Measurements from ENCODE around the gene KRT8.
A peak's percentile ranks its signal among the peaks of the same experiment; 100 is the strongest.

The KRT8 gene

GRCh38 chr12:52925717-52926595 lies 21.1 kb upstream of the KRT8 start:
- peak; percentile 65 for DNase-seq

DNA sequence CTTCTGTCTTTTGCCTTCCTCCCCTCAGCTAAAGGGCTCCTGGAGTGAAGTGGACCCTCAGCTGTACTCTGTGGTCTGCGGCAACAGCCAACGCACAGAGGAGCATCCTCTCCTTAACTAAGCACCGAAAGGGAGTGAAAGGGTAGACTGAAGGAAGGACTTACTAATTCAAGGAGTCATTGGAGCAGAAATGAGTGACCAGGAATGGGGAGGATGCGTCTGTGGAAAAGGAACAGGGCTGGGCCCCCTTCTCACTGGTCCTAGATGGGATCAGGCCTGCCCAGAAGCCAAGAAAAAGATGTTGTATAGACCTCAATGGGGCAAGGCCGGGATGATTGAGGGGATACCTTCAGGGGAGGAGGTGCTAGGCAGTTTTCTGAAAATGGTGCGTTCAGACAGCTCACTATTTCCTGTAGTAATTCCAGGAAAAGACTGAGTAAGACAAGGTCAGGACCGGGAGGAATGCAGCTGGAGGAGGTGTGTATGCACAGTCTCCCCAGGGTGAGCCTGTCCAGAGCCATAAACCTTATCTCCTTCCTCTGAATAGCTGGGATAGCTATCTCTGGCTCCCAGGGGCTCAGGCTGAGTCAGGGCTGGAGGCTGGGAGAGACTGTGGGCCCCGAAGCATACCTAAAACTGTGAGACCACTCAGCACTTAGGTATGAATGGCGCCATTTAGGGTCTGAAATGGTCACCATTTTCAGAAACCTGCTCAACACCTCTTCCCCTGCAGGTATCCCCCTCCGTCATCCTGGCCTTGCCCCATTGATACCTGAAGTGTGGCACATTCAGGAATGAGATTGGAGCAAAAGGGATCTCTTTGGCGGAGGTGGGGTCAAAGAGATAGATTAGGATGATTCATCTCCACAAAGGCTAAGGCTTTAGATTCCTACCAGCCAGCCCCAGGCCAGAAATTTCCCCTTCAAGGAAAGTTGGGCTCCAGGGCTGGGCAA lies 20.2 kb upstream of the KRT8 start:
- DNase-seq: no peak

DNA sequence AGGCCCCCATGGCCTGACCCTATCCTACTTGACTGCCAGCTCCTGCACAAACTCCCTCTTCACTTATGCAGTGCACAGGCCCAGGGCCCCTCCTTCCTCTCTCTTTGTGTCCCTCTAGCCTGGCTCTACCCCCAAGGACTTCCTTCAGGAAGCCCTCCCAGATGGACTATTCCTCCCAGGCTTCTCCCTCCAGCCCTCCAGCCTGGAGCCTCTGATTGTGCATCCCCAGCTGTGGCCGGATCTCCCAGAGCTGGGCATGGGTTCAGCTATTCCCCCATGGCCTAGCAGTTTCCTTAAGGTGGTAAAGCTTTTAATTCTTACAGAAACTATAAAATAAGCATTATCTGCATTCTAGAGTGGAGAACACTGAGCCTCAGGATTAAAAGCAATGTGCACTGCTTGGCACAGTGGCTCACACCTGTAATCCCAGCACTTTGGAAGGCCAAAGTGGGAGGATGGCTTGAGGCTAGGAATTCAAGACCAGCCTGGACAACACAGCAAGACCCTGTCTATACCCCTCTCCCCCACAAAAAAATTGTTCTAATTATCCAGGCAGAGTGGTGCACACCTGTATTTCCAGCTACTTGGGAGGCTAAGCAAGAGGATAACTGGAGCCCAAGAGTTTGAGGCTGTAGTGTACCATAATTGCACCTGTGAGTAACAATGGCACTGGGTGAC lies 16.8 kb upstream of the KRT8 start:
- DNase-seq: no peak

DNA sequence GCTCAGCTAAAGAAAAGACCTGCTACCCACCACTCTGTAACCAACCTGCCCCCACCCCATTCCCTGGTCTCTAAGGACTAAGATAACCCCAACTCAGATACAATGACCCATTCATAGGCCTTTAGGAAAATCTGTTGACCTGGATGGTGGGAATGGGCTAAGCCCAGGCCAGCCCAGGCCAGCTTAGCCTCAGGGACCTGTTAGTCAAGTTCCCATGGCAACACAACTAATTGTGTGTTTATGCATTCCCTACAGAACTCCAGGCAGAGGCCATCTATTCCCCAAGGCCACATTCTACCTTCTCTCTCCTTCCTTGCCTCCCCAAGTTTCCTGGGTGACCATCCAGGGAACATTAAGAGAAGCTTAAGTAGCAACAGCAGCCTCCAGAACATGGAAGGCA lies 16.1 kb upstream of the KRT8 start:
- no peak for DNase-seq

DNA sequence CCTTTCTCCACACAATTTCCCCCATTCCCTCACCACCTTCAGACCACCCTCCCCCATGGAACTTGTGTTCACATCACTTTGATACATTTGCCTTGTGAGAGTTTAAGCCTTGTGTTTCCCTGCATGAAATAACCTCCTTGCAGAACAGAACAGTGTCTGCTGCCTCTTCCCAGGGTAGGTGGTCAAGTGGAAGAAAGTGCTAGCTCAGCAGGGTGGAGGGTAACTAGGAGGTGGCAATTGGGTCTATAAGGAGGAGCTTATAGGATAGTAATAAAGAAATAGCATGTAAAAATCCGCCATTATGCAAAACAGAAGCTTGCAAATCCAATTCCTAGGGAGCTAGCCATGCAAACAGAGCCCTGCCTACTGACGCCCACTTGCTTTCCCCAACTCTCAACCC lies 13.9 kb upstream of the KRT8 start:
- DNase-seq: no peak

DNA sequence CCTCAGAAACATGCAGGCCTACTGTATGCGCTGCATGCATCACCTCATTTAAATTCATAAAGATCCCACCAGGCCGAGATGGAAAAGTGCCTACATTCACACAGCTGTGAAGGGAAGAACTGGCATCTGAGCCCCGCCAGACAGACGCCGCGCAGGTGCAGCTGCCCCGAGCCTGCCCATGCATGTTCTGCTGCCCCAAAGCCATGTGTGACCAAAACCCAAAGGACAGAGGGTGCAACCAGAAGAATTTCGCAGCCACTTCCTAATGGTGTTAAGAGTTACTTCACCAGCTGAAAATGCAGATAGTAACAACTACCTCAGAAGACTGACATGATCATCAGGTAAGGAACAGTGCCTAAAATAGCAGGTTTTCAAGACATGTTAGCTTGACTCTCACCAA lies 13.5 kb upstream of the KRT8 start:
- DNase-seq: no peak

- no peak for DNase-seq
Measured at GRCh38 chr12:52917800-52918199, 12.9 kb upstream of the KRT8 start.

- DNase-seq: no peak
Measured at GRCh38 chr12:52916216-52916615, 11.3 kb upstream of the KRT8 start.

DNA sequence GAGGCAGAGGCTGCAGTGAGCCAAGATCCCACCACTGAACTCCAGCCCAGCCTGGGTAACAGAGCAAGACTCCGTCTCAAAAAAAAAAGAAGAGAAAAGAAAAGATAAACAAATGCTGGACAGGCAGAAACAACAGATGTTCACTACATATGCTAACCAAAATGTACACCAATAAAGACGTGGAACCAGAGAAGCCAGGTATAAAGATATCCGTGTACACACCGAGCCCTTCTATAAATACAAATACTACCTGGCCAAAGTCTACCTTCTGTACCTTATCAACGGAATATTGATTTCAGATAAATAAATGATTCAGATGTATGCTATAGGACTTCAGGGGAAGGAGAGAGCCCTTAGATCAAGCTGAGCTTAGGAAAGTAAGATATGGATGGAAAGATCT lies 10.8 kb upstream of the KRT8 start:
- no peak for DNase-seq

DNA sequence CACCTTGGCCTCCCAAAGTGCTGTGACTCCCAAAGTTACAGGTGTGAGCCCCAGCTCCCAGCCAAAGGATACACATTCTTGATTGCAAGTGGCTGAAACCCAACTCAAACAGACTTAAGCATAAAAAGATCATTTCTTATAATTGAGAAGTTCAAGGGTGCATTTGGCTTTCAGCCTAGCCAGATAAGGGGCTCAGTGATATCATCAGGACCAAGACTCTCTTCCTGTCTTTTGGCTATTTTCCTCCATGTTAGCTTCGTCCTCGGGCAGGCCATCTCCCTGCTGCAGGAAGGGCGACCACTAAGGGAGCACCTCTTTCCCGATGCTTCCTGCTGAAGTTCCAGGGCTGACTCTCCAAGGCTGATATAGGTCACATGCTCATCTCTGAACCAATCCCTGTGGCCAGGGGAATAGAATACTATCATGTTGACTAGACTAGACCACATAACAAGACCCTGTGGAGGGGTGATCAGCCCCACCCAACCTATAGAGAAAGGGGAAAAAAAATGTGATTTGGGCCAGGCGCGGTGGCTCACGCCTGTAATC lies 9.8 kb upstream of the KRT8 start:
- DNase-seq: no peak

DNA sequence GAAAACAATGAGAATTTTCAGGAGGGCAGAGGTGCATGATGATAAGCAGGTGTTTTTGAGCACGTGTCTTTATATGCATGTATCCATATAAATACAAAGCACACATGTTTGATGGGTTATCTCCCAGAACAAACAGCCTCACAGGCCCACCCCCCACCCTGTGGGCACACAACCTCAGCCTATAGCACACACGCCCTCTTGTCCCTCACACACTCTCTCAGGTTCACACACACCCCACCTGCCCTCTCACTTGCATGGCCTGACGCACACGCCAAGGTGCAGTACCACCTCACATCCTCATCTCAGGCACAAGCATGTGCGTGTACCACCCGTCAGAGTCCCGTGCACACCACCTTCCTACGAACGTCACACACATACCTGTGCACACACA lies 8.6 kb upstream of the KRT8 start:
- no peak for DNase-seq

DNA sequence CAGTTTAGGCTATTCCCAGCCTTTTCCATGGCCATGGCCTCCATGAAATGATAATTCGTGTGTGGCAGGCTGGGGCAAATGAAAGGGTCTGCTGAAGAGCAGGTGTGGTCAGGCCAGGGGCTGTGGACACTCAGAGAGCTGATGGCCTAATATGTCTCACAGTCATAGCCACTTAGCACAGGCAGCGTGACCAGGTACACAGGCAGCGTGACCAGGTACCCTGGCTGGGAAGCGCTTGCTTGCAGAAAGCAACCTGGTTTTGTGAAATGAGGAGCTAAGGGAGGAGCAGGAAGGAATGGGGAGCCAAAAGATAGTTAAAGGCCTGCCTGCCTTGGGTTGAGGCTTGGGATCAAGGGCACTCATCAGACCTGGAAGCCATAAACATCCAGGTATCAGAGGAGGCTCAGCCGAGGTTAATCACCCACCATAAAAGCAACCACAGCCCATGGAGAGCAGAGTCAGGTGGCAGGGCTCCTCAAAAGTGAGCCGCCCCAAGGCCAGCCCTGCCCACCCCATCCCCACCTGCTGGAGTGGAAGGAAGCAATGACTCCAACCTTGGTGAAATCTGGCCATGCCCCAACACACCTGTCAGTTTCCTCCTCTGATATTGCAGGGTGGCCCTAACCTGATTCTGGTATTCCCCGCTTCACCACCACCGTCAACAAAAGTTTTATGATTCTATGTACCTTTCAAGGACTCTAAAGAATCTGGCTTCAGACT lies 8.0 kb upstream of the KRT8 start:
- no peak for DNase-seq

DNA sequence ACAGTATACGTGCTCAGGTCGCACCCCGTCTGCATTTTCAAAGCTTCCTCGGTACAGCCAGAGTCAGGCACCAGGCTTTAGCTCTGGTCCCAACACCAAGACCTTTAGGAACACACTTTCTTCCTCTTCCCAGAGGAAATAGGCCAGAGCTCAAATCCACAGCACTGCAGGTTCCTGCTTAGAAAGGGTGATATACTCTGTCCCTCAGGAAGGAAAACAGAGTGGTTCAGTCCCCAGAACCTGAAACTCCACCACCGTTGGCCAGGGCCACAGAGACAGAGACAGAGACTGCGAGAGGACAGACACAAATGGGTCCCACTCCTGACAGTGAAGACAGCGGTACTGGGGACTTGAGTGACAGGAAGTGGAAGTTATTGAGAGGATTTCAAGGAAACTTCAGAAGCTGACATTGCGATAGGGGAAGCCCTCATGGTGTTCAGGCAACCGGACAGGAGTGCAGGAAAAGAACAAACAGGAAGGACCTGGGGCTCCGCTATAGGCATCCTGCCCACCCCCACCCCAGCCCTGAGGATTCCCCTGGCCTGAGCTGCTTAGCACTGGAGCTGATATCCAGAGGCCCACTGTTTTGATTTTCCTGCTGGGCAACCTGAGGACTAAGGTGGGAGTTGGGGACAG lies 5.5 kb upstream of the KRT8 start:
- no peak for DNase-seq

DNA sequence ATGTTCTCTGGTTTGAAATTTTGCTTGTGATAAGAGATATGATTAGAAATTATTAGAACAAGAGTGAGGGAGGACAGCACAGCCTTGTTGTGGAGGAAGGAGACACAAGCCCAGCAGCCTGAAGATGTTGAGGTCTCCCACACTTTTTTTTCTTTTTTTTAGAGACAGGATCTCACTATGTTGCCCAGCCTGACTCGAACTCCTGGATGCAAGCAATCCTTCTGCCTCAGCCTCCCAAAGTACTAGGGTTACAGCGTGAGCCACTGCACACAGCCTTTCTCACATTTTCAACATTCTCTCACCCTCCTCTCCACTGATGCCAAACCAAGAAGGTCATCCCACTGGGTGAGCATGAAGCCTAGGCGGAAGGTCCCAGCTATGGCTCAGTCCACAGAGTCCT lies 4.9 kb upstream of the KRT8 start:
- DNase-seq: no peak

GRCh38 chr12:52909331-52909730 lies 4.5 kb upstream of the KRT8 start:
- no peak for DNase-seq

DNA sequence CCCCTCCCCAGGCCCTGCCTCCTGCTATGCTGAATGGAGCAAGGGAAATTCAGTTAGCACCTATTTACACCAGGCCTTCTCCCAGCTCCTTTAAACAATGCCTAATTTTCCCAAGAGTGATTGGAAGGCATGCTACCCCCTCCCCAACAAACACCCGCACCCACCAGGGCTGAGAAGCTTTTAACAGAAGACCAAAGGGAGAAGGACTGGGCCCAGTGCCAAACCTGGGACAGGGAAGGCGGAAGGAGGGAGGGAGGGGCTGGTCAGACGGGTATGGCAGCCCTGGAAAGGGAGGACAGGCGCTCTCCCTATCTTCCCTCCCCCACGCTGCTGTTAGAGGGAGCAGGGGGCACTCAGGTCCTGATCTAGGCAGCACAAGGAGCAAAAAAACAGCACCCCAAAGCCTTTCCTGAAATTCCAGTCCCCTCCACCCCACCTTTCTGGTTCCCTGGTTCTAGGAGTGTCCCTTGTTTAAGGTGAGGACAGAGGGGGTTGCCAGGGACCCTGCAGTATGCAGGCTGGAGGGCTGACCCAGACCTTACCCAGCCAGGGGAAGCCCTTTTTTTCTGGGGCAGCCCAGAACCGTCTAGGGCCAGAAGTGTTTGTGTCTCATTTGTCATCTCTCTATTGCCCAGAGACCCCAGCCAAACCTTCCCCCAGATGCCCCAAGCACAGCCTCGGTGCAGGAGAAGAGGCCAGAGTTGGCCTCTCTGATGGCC lies 2.4 kb upstream of the KRT8 start:
- peak; percentile 73 for DNase-seq

- DNase-seq: no peak
Measured at GRCh38 chr12:52906191-52906601, 1.3 kb upstream of the KRT8 start.

GRCh38 chr12:52903855-52904508 lies 894 bp downstream of the KRT8 start:
- DNase-seq: peak; percentile 50

DNA sequence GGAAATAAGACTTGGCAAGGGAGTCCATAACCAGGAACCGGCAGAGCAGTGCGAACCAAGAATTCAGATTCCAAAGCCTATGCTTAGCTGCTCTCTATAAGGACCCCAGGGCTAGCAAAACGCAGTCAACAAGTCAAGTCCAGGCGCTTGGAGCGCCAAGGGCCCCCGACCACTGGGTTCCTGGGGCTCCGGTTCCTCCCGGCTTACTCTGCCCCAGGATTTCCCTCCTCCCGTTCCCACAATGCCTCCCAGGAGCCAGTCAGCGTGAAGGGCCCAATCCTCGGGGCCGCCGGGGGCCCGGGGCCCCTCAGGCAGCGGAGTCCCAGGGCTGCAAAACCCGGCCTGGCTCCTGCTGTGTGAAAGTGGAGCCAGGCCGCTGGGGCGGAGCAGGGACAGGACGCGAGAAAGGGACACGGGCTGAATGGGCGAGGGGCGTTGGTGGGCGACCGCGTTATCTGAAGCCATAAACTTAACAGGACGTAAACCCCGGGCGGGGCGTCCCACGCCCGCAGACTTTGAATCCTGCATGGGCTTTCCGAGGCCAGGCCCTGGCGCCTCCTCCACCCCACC lies 1.5 kb downstream of the KRT8 start:
- DNase-seq: peak; percentile 69
